22Rv1 (cell line): ENCODE results near the gene SEMA5A.

ENCODE experiments used
- H3K27ac ChIP-seq: fragments of 450-650 bp; 2 replicates; pipeline ENCODE4 v1.5.1; 2017
- ZFX ChIP-seq: fragments of 450-650 bp; IDR thresholded peaks from 2 replicates; pipeline ENCODE4 v1.6.1; 2017; ENCODE audit warnings: antibody characterized with exemption, borderline replicate concordance
- TF ChIP-seq, protein P1 (sequence below): fragments of 450-650 bp; IDR thresholded peaks from 2 replicates; pipeline ENCODE4 v1.5.1; 2017; ENCODE audit warnings: mild to moderate bottlenecking

Gene SEMA5A

DNA sequence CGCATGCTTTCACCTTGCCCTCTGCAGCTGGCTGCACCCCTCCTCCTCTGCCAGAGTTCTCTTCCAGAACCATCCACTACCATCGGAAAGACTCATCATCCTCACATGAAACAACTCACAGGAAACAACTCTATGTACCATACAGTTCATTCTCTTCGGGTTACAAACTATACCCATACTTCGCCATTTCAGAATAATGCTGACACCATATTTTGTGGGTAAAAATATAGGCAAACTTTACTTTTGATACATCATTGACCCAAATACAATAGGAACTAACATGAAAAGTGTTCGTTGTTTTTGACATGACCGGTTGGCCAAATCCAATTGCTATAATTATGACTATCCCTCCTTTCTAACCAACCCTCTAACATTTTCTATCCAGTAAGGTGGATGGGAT, 421.0 kb downstream of the SEMA5A start:
- no peak overlapping the region for H3K27ac ChIP-seq
- no peak for TF ChIP-seq ZFX
- TF ChIP-seq, protein P1, sequence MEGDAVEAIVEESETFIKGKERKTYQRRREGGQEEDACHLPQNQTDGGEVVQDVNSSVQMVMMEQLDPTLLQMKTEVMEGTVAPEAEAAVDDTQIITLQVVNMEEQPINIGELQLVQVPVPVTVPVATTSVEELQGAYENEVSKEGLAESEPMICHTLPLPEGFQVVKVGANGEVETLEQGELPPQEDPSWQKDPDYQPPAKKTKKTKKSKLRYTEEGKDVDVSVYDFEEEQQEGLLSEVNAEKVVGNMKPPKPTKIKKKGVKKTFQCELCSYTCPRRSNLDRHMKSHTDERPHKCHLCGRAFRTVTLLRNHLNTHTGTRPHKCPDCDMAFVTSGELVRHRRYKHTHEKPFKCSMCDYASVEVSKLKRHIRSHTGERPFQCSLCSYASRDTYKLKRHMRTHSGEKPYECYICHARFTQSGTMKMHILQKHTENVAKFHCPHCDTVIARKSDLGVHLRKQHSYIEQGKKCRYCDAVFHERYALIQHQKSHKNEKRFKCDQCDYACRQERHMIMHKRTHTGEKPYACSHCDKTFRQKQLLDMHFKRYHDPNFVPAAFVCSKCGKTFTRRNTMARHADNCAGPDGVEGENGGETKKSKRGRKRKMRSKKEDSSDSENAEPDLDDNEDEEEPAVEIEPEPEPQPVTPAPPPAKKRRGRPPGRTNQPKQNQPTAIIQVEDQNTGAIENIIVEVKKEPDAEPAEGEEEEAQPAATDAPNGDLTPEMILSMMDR: no peak

- no peak overlapping the region for H3K27ac ChIP-seq
Measured at GRCh38 chr5:9124071-9124470, 421.8 kb downstream of the SEMA5A start.

GRCh38 chr5:9122528-9122927, 423.3 kb downstream of the SEMA5A start:
- no peak for TF ChIP-seq ZFX
- TF ChIP-seq, protein P1: no peak
- no peak overlapping the region for H3K27ac ChIP-seq

More at GRCh38 chr5:9124071-9124470, 421.8 kb downstream of the SEMA5A start:
- TF ChIP-seq, protein P1: no peak
- TF ChIP-seq ZFX: no peak

GRCh38 chr5:9121597-9121996, 424.3 kb downstream of the SEMA5A start:
- no peak overlapping the region for H3K27ac ChIP-seq
- TF ChIP-seq ZFX: no peak
- TF ChIP-seq, protein P1: no peak

DNA sequence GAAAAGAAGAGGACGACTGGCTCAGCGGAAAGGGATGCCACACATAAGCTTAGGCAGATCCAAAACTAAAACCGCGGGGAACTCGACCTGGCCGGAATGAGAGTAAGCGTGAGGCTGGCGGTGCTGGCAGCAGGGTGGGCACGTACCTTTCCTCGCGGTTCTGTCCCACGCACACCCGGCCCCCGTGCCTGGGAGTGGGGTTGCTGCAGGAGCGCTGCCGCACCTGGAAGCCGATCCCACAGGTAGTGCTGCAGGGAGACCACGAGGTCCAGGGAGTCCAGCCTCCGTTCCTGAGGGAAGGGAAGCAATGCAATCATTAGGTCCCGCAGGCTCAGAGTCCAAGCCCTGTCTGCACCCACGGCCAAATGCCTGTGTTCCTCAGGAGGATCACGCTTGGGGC, 427.0 kb downstream of the SEMA5A start:
- no peak overlapping the region for H3K27ac ChIP-seq
- no peak for TF ChIP-seq ZFX
- TF ChIP-seq, protein P1: no peak

- no peak overlapping the region for H3K27ac ChIP-seq
- TF ChIP-seq ZFX: no peak
- TF ChIP-seq, protein P1: no peak
Measured at GRCh38 chr5:9115093-9115492, 430.8 kb downstream of the SEMA5A start.

GRCh38 chr5:9112520-9113291, 433.2 kb downstream of the SEMA5A start:
- no peak for TF ChIP-seq ZFX
- TF ChIP-seq, protein P1: no peak
- no peak overlapping the region for H3K27ac ChIP-seq
